OCI-LY7 (cell line): ENCODE measurements around the gene PDE10A. TPM values are rescaled to one million over a fixed set of nuclear protein-coding genes. Genes with fewer than 3 reads are reported as not detected.

Experiments used
- BruUV-seq: library from RNA; stranded (reverse); fragments of 400-500 nt; replicated peaks from 2 replicates; lab custom pipeline; 2021; lab: Mats Ljungman, UMichigan
- CTCF ChIA-PET: fragments of 300-600 bp; sonication (Branson Sonifier 250); formaldehyde crosslinking; loops from one replicate; lab custom pipeline; 2022; ENCODE audit warnings: antibody characterized with exemption; ENCODE audit not compliant: unreplicated experiment; lab: Charles Lee
- POLR2A ChIA-PET: fragments of 300-600 bp; sonication (Branson Sonifier 250); formaldehyde crosslinking; loops from one replicate; lab custom pipeline; 2022; ENCODE audit warnings: antibody characterized with exemption; lab: Charles Lee
- DNase-seq: peaks from one replicate; pipeline ENCODE4 v3.0.0-alpha.2; 2015; ENCODE audit warnings: low spot score
- H2AFZ ChIP-seq: fragments of 200-600 bp; sonication (generic), shearing (Covaris generic); 2 replicates; pipeline ENCODE4 v1.6.1; 2014; ENCODE audit warnings: mild to moderate bottlenecking, antibody characterized with exemption, low read length, moderate library complexity
- H3K27ac ChIP-seq: fragments of 200-600 bp; sonication (generic); 2 replicates; pipeline ENCODE4 v1.5.1; 2014; ENCODE audit warnings: mixed run types, low read depth, mild to moderate bottlenecking, moderate library complexity, low read length, inconsistent platforms; ENCODE audit not compliant: poor library complexity, severe bottlenecking
- H3K36me3 ChIP-seq: fragments of 200-600 bp; sonication (generic); 2 replicates; pipeline ENCODE4 v1.6.1; 2014; ENCODE audit warnings: mild to moderate bottlenecking, antibody characterized with exemption, low read length, moderate library complexity, mixed read lengths; ENCODE audit not compliant: insufficient read depth
- H3K4me1 ChIP-seq: fragments of 200-600 bp; sonication (generic); 2 replicates; pipeline ENCODE4 v1.5.1; 2014; ENCODE audit warnings: mild to moderate bottlenecking, low read length; ENCODE audit not compliant: insufficient read depth, poor library complexity, severe bottlenecking
- H3K4me2 ChIP-seq: fragments of 200-600 bp; sonication (generic); 2 replicates; pipeline ENCODE4 v1.6.1; 2014; ENCODE audit warnings: mild to moderate bottlenecking, low read length
- H3K4me3 ChIP-seq: fragments of 200-600 bp; sonication (generic); 2 replicates; pipeline ENCODE4 v1.5.1; 2014; ENCODE audit warnings: mild to moderate bottlenecking, low read depth, low read length; ENCODE audit not compliant: poor library complexity, severe bottlenecking
- H3K79me2 ChIP-seq: fragments of 200-600 bp; sonication (generic); 2 replicates; pipeline ENCODE4 v1.6.1; 2016; ENCODE audit warnings: low read depth, mild to moderate bottlenecking, low read length, moderate library complexity, mixed read lengths; ENCODE audit not compliant: insufficient read depth
- H3K9me2 ChIP-seq: fragments of 200-600 bp; sonication (generic); 2 replicates; pipeline ENCODE4 v1.6.1; 2016; ENCODE audit warnings: mild to moderate bottlenecking, low read length, mixed read lengths; ENCODE audit not compliant: insufficient read depth
- H3K9me3 ChIP-seq: fragments of 200-600 bp; sonication (generic); 2 replicates; pipeline ENCODE4 v1.6.1; 2014; ENCODE audit warnings: mild to moderate bottlenecking, mixed run types, low read length, mixed read lengths
- H4K20me1 ChIP-seq: fragments of 200-600 bp; sonication (generic); 2 replicates; pipeline ENCODE4 v1.6.1; 2014; ENCODE audit warnings: mild to moderate bottlenecking, antibody characterized with exemption, low read length, moderate library complexity, mixed read lengths; ENCODE audit not compliant: insufficient read depth
- EZH2phosphoT487 ChIP-seq: fragments of 200-600 bp; sonication (generic); IDR thresholded peaks from 2 replicates; pipeline ENCODE4 v1.6.1; 2018; ENCODE audit warnings: low read depth, borderline replicate concordance, mild to moderate bottlenecking, mixed run types, antibody characterized with exemption, low read length, moderate library complexity, mixed read lengths
- intact Hi-C: fragments of 100-400 bp; cut with micrococcal nuclease; formaldehyde crosslinking; loops from one replicate; pipeline ENCODE4 v1.10.0; 2022; ENCODE audit not compliant: unreplicated experiment
- total RNA-seq, 2 experiments: library from RNA; depleted of rRNA in 1 of 2; stranded (reverse); fragments of >200 nt in 1 of 2; shearing (Covaris generic) in 1 of 2; gene quantifications; 2 replicates each; pipeline ENCODE4 v1.2.3, GENCODE V29; 2014 to 2022
- TF ChIP-seq, protein P1 (sequence below): fragments of 200-600 bp; sonication (generic); conservative IDR thresholded peaks from 2 replicates; pipeline ENCODE4 v1.5.1; 2014; ENCODE audit warnings: mild to moderate bottlenecking, antibody characterized with exemption, low read length, moderate library complexity, mixed read lengths

The PDE10A gene
- total RNA-seq, 2 experiments from 2014 or later, result not detected

DNA sequence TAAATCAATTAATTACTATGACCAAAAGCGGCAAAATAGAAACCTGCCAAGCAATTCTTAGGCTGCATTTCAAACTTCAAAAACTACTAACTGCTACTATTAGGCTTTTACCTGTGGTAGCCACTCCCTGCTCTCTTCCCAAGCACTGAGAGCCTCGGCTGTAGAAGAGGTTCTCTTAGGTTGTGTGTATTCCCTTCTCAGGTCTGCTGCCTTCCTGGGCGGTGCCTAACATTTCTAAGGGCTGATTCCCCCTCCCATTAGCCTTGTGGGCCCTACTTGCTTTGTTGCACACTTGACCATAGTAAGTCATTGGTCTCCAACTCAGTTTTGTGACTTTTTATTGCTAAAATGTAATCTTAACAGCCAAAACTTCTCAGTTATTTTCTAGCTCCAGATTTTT lies 207.6 kb downstream of the PDE10A start:
- TF ChIP-seq, protein P1, sequence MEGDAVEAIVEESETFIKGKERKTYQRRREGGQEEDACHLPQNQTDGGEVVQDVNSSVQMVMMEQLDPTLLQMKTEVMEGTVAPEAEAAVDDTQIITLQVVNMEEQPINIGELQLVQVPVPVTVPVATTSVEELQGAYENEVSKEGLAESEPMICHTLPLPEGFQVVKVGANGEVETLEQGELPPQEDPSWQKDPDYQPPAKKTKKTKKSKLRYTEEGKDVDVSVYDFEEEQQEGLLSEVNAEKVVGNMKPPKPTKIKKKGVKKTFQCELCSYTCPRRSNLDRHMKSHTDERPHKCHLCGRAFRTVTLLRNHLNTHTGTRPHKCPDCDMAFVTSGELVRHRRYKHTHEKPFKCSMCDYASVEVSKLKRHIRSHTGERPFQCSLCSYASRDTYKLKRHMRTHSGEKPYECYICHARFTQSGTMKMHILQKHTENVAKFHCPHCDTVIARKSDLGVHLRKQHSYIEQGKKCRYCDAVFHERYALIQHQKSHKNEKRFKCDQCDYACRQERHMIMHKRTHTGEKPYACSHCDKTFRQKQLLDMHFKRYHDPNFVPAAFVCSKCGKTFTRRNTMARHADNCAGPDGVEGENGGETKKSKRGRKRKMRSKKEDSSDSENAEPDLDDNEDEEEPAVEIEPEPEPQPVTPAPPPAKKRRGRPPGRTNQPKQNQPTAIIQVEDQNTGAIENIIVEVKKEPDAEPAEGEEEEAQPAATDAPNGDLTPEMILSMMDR, result no peak
- TF ChIP-seq EZH2phosphoT487, result no peak
- ChIA-PET POLR2A (no interaction called here), CTCF (no interaction called here)
- BruUV-seq, result no TSS peak
- Histone ChIP-seq H3K9me3 (no peaks in the 10 kb centered on the region), H4K20me1 (no peaks in the 10 kb centered on the region), H3K9me2 (no peaks in the 10 kb centered on the region), H3K4me1 (no peaks in the 10 kb centered on the region), H3K79me2 (no peaks in the 10 kb centered on the region), H3K27ac (no peak overlapping the region), H2AFZ (no peak overlapping the region), H3K4me2 (no peak overlapping the region), H3K36me3 (no peaks in the 10 kb centered on the region), H3K4me3 (no peak overlapping the region)
- intact Hi-C loops, result no loop called here
- no peak for DNase-seq

DNA sequence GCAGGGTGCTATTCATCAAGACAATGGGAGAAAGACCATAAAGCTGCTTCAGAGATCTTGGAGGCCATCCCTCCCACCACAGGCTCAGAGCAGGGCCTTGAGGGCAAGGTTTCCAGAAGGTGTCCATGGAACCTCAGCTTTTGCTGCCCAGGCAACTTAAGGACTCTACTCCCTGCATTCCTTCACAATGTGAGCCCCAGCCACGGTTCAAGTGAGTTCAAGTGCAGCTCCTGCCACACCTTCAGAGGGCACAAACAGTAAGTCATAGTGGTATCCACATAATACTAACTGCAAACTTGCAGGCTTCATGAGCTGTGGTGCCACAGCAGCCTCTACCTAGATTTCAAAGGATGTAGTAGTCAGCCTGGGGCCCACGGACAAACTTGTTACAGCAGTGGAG lies 209.6 kb downstream of the PDE10A start:
- no peaks in the 10 kb centered on the region for H3K36me3 ChIP-seq
- intact Hi-C loops, result no loop called here
- no peak overlapping the region for H3K4me2 ChIP-seq
- no peaks in the 10 kb centered on the region for H3K4me1 ChIP-seq
- no TSS peak for BruUV-seq
- no peaks in the 10 kb centered on the region for H4K20me1 ChIP-seq
- no peaks in the 10 kb centered on the region for H3K9me3 ChIP-seq
- ChIA-PET POLR2A (no interaction called here), CTCF (no interaction called here)
- TF ChIP-seq, protein P1, result no peak
- no peak for TF ChIP-seq EZH2phosphoT487
- H3K9me2 ChIP-seq, result no peaks in the 10 kb centered on the region
- H3K27ac ChIP-seq, result no peak overlapping the region
- no peak overlapping the region for H2AFZ ChIP-seq
- DNase-seq, result no peak
- no peak overlapping the region for H3K4me3 ChIP-seq
- no peaks in the 10 kb centered on the region for H3K79me2 ChIP-seq

DNA sequence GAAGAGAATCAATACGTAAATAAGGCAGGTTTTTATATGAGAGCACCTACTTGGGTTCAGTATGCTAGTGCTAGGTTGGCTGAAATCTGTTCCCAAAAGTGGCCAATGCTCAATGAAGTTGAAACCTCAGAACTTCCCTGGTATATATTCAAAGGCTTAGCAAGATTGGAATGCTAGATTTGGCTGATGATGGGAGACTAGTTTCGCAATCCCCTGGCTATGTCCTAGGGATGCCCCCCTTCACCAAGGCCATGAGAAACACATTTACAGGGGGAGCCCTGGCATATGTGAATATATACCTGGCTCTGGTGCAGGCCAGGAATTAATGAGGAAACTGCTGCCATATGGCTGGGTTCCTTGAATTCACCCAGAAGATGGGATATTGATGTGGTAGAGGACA lies 211.2 kb downstream of the PDE10A start:
- Histone ChIP-seq H3K4me1 (no peaks in the 10 kb centered on the region), H3K79me2 (no peaks in the 10 kb centered on the region), H3K9me2 (no peaks in the 10 kb centered on the region), H3K36me3 (no peaks in the 10 kb centered on the region), H2AFZ (no peak overlapping the region), H3K4me3 (no peak overlapping the region), H3K4me2 (no peak overlapping the region), H4K20me1 (no peaks in the 10 kb centered on the region), H3K9me3 (no peaks in the 10 kb centered on the region), H3K27ac (no peak overlapping the region)
- CTCF ChIA-PET, result no interaction called here
- TF ChIP-seq EZH2phosphoT487, result no peak
- TF ChIP-seq, protein P1, result no peak
- POLR2A ChIA-PET, result no interaction called here
- no peak for DNase-seq
- no TSS peak for BruUV-seq
- intact Hi-C loops, result no loop called here
